Hematopoietic multipotent progenitor cell treated with erythropoietin and hydrocortisone succinate and interleukin-3 and kit ligand, for 6 days (in vitro differentiated cells): Measurements from ENCODE around the gene ESF1.

Experiments used
- DNase-seq: peaks from one replicate; pipeline ENCODE4 v3.0.0-alpha.2; 2015

ESF1 gene

GRCh38 chr20:13784893-13785715, at the start of gene ESF1, which contains the start of gene NDUFAF5:
Gene ESF1, minus strand, starts transcription at chr20:13784919. Its CDS starts 1,779 bp downstream, at chr20:13783140.
Gene NDUFAF5, plus strand, starts transcription at chr20:13785028. Its CDS starts 41 bp downstream, at chr20:13785069.
- DNase-seq = peak; percentile 97

- no peak for DNase-seq
These were observed 46.8 kb upstream of the ESF1 start for GRCh38 chr20:13831476-13831875.

- no peak for DNase-seq
These were observed 40.7 kb upstream of the ESF1 start for GRCh38 chr20:13825465-13825864.

GRCh38 chr20:13824459-13824858, 39.7 kb upstream of the ESF1 start:
- DNase-seq = no peak

GRCh38 chr20:13822459-13822858, 37.7 kb upstream of the ESF1 start:
- DNase-seq = no peak

- peak; percentile 12 for DNase-seq
These were observed 37.2 kb upstream of the ESF1 start for GRCh38 chr20:13821876-13822275.

GRCh38 chr20:13819885-13820645, 35.3 kb upstream of the ESF1 start:
- DNase-seq = peak; percentile 77

GRCh38 chr20:13817342-13817741, 32.6 kb upstream of the ESF1 start:
- no peak for DNase-seq

- DNase-seq = no peak
These were observed 32.0 kb upstream of the ESF1 start for GRCh38 chr20:13816757-13817156.

- DNase-seq = no peak
These were observed 30.0 kb upstream of the ESF1 start for GRCh38 chr20:13814672-13815071.

GRCh38 chr20:13813910-13814309, 29.2 kb upstream of the ESF1 start:
- DNase-seq = no peak

- DNase-seq = no peak
These were observed 25.7 kb upstream of the ESF1 start for GRCh38 chr20:13810446-13810845.

GRCh38 chr20:13809855-13810254, 25.1 kb upstream of the ESF1 start:
- no peak for DNase-seq

- no peak for DNase-seq
These were observed 24.7 kb upstream of the ESF1 start for GRCh38 chr20:13809373-13809772.

GRCh38 chr20:13800728-13801134, 16.0 kb upstream of the ESF1 start:
- DNase-seq = no peak

- no peak for DNase-seq
These were observed 15.3 kb upstream of the ESF1 start for GRCh38 chr20:13799974-13800373.

GRCh38 chr20:13799040-13799439, 14.3 kb upstream of the ESF1 start:
- DNase-seq = no peak

- DNase-seq = no peak
These were observed 9.9 kb upstream of the ESF1 start for GRCh38 chr20:13794667-13795066.

GRCh38 chr20:13793001-13793400, 8.3 kb upstream of the ESF1 start:
- no peak for DNase-seq

- DNase-seq = no peak
These were observed 7.1 kb upstream of the ESF1 start for GRCh38 chr20:13791540-13792459.

- DNase-seq = no peak
These were observed 6.0 kb upstream of the ESF1 start for GRCh38 chr20:13790708-13791107.

- peak; percentile 73 for DNase-seq
These were observed 3.6 kb upstream of the ESF1 start for GRCh38 chr20:13788167-13788834.
